NCI-H2081 (cell line): ENCODE results near the gene SP110.
"Not testable (repeated sequence)": the region's sequence is repeated elsewhere in the genome, so short reads cannot be mapped to it uniquely, and the experiment has no call there.

Experiments
- DNase-seq, 2 experiments: peaks; one replicate each; lab custom pipeline; 2025; lab: John Stamatoyannopoulos, UW

The SP110 gene

DNA sequence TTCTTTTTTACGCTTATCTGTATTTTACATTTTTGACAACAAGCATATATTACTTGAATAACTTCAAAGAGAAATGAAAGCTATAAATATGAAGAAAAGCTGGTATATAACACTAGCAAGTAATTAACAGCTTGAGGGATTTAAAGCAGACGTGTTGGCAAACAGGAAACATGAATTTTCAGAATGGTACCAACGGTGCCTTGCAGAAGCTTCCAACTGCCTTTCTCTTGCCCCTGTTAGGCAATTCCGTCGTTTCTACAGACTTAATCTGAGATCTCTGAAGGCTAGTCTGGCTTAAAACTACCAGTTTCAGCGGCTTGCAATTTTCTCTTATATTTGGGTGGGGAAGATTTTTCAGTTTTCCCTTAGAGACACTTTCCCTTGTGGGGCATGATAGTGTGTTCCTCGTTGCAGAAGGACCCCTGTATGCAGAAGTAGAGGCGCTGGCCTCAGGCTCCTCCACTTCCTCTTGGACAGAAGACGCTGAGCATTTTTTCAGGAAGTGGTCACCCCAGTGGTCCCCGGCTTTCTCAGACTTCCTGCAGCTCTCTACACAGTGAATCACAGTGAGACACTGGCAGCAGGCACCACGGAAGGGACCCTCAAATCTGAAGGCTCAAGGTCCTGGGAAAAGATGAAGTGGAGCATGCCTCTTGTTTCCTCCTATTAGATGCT is 94.9 kb downstream of the SP110 start:
- no peak for DNase-seq

DNA sequence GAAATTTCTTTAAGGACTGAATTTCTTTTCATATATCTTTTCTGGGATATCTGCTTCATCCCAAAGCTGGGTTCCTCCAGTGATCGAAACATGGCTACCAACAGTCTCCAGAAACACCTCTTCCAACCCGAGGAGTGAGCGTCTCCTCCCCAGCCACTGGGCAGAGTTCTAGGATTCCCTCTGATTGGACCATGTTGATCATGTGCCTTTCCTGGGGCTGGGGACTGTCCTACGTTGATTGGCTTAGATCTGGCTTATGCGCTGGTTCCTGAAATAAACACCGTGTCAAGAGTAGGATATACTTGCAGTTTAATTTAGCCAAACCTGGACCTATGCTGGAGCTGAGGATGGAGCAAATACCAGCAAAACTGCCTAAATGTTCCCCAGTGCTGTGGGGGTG is 95.5 kb downstream of the SP110 start:
- no peak for DNase-seq

DNA sequence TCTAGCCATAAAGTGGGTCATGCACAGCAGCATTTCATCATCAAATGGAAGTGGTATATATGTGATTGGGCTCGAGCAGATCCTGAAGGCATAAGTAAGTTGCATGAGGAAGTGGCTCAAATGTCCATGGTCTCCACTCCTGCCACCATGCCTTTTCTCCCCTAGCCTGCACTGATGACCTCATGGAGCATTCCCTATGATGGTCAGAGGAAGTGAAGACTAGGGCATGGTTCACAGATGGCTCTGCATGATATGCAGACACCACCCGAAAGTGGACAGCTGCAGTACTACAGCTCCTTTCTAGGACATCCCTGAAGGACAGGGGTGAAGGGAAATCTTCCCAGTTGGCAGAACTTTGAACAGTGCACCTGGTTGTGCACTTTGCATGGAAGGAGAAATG is 99.4 kb downstream of the SP110 start:
- not testable (repeated sequence) for DNase-seq

DNA sequence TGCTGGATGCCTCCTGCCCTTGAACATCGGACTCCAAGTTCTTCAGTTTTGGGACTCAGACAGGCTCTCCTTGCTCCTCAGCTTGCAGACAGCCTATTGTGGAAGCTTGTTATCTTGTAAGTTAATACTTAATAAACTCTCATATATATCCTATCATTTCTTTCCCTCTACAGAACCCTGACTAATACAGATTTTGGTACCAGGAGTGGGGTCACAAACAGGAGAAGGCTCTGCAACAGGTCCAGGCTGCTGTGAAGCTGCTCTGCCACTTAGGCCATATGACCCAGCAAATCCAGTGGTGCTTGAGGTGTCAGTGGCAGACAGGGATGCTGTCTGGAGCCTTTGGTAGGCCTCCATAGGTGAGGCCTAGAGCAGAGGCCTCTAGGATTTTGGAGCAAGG is 100.0 kb downstream of the SP110 start:
- DNase-seq = not testable (repeated sequence)
